GM19455 (cell line): ENCODE measurements around the gene CD46.

ENCODE experiments used
- ATAC-seq: cut with Tn5 transposase; IDR thresholded peaks from one replicate; pipeline ENCODE4 v1.9.1; 2021; ENCODE audit not compliant: unreplicated experiment

CD46 gene

GRCh38 chr1:207826557-207827487 lies 75.0 kb downstream of the CD46 start:
- no peak for ATAC-seq

DNA sequence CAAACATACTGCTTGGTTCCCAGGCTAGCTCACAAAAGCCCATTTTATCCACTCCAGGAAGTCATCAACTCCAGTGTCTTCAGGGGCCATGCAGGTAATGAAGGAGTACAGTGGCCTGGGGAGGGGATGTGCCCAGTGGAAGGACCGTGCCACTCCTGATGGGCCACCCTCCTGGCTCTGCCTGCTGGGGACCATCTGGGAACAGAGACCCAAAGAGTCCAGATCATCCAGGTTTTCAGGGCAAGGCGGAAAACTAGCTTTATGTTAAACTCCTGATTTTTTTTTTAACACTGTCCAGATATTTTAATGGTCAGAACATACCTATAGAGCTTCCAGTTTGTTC lies 75.6 kb downstream of the CD46 start:
- no peak for ATAC-seq

DNA sequence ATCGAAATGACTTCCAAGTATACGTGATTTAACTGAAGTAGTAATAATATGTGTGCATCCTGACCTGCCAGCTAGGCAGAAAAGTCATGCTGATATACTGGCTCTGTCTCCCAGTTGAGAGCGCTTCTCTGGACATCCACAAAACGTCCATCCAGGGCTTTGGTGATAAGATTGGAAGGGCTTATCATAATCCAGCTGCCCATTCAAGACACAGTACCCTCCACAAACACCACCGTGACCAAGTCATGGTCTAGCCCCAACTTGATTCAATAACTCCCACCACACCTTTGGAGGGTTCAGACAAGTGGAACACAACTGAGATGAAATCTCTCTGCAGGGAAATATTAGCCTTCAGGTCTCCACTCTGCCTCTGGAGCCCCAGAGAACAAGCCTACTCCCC lies 76.2 kb downstream of the CD46 start:
- no peak for ATAC-seq

DNA sequence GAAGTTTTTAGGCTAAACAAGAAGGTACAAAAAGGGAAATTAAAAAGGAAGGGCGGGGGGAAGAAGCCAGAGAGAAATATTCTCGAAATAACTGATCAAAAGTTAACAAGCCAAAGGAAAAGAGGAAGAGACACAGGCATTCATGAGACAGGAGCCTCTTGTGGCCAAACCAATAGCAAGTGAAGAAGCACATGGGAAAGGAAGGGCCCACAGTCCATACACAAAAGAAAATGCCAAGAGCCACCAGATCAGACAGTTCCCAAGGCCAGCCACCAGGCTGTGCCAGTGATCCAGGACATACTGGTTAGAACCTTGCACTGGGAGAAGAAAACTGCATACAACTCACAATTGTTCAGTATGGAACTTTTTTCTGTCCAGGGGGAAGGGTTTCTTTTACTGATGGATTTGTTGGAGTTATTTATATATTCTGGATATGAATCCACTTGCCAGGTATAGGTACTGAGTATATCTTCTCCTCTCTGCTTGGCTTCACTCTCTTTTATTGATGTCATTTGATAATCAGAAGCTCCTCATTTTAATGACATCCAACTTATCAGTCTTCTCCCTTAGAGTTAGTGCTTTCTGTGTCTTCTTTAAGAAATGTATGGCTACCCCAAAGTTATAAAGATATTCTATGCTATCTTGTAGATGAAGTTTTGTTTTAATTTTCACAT lies 76.8 kb downstream of the CD46 start:
- peak; percentile 23 for ATAC-seq

DNA sequence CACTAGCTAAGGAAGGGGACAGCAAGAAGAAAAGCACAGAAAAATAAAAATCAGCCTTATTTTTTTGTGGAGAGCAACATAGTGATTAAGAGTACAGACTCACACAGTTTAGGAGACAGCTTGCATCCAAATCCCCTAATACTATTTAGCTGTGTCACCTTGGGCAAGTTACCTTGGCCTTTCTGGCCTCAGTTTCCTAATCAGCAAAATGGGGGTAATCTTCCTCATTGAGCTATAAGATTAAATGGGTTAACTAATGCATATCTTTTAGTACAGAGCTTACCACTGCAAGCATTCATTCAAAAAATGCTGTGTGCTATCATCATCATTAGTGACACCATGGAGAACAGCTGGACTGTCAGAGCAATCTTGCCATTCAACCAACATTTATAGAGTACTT lies 77.7 kb downstream of the CD46 start:
- ATAC-seq = no peak

DNA sequence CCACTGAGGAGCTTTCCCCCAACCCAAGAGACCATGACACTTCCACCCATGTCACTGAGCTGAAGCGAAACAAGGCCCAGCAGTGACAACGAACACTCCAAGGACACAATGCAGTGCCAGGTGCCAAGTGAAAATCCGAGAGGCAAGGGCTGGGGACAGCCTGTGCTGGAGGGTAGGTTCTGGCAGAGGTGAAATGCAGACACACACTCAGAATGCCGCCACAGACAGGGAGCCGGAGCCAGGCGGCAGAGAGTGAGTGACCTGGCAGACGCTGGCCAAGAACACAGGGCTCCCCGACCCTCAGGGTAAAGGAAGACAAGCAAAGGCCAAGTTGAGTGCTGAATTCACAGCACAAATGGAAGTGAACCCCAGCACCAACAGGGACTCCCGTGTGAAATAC lies 78.9 kb downstream of the CD46 start:
- no peak for ATAC-seq

DNA sequence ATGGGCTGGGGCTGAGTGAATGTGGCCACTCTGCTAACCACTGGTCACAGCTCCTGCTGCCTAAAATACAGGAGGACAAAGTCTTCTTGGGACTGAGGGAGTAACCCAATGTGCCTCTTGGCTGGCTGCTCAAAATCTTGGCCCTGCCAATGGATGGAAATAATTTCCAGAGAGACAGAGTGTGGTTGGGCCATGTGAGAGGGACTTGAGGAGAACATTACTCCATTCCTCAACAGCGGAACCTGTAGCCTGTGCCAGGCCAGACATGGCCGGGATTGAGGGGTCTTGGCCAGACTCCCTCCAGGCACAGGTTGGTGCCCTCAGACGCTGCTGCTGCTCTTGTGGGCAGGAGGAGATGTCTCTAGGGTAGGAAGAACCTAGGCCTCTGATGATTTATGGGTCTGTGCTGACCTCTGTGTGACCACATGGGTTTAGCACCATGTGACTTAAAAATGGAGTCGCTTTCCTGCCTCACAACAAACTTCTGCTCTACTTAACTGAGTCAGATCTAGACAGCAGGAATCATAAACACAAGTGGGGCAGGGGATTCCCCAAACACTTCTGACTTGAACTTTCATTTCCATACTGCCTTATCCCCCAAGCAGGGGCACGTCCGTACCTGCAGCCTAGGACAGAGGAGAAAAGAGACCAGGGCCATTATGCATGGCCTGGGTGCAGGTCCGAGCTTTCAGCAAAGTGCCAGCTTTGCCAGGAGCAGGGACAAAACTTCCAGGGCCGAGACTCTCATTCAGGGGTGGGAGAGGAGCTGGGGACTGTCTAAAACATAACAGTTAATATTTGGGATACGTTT lies 79.9 kb downstream of the CD46 start:
- peak; percentile 84 for ATAC-seq

- ATAC-seq = no peak
Measured at GRCh38 chr1:207832796-207833195, 80.9 kb downstream of the CD46 start.

GRCh38 chr1:207833381-207833780 lies 81.5 kb downstream of the CD46 start:
- ATAC-seq = no peak

GRCh38 chr1:207833956-207834660 lies 82.3 kb downstream of the CD46 start:
- ATAC-seq = no peak

DNA sequence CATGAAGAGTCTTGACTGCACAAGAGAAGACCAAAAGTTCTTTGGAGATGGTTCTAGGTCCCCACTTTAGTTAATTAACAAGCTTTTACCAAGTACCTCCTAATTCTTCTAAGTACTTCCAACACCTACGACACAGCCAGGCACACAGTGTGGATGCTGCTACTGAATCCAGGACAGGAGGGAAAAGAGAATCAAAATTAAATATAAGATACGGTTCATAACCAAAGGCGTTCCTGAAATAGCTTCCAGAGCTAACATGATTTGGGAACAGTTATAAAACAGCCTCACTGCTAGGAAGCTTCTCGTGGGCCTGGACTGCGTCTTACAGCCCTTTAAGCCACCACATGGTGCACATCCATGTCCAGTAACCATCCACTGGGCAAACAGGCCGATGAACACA lies 84.1 kb downstream of the CD46 start:
- ATAC-seq = no peak

DNA sequence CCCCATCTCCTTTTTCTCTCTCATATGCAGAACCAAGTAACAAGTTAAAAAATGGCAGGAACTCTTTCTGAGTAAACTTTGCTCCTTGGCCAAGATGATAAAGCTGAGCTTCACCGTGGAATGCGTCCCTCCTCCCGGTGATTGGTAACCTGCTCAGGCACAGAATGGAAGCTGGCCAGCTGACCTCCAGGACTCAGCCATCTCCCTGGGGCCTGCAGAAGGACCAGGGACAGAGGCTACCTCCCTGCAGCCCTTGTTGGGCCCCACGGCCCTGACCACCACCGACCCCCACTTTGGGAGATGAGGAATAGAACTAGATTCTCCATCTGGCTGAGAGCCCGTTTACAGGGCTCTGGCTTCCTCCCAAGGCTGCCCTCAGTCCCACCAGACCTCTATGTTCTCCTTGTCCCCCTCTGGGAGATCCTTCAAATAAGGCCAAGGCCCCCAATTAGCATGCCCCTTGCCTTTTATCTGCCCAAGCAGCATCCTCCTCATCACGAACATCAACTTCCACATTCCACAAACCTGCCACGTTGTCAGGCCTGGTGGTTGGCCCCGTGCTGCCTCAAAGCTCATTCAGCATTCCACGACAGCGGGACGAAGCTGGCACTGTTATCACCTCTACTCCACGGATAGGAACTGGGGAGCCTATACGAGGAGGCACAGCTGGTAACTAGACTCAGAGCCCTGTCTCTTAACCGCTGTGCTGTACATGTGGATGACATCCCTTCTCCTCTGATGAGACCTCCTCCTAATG lies 84.9 kb downstream of the CD46 start:
- ATAC-seq = no peak

DNA sequence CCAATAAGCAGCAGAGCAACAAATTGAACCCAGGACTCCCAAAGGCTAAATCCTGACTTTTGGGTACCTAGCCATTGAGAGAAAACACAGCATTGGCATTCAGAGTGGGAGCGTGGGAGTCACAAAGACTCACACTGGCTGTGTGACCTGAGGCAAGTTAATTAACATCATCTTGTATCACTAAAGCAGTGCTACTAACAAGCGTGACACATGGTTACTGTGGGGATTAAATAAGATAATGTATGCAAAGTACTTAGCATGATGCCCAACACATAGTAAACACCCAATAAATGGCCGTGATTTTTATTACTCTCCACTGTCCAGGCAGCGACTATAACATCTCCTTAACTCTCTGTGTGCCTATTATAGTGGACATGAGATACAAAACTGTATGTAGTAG lies 85.8 kb downstream of the CD46 start:
- ATAC-seq = no peak

DNA sequence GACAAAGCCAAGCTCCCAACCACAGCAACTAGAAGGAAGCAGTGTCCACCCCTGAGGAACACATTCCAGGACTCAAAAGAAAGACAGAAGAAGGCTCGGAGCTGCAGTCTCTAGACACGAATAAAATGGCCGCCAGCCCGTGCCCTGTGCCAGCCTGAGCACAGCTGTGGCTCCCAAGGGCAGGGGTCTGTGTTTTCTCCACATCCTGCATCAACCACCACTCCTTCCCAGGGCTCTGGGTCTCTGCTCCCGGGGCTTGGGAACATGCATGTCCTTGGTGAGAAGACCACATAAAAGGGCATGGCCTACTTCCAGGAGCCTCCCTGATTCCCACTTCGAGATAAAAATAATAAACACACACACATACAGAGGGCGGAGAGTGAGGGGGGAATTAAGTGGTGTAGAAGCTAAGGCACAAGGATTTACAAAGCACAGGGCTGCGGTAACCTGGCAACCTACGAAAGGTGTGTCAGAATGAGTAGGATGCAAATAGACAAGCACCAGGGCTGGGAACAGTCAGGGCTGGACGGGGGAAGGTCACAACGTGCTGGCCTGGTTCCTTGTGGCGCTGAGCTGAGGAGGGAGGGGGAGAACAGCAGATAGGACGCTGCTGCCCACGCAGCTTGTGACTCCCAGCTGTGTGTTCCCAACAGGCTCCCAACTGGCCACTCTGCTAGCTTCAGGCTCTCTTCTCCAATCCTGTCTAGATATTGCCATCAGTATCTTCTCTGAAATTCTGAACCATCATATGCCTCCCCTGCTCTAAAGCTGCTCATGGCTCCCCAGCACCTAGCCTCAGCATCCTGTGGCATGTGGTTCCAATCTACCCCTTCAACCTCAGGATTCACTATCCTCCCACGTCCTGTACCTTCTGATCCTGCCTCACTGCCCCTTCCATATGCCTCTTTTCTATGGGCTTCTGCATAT lies 86.6 kb downstream of the CD46 start:
- no peak for ATAC-seq

DNA sequence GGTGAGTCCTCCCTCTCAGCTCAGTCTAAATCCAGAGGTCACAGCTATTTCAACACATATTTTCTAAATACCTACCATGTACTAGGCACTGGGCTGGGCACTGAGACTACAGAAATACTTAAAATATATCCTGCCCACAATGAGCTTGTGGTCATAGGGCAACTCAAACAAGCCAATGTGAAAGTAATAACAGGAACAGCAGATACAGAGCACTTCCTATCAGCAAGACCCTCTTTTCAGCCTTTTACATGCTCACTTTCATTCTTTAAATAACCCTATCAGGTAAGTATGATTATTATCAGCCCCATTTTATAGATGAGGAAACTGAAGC lies 87.2 kb downstream of the CD46 start:
- ATAC-seq = no peak

DNA sequence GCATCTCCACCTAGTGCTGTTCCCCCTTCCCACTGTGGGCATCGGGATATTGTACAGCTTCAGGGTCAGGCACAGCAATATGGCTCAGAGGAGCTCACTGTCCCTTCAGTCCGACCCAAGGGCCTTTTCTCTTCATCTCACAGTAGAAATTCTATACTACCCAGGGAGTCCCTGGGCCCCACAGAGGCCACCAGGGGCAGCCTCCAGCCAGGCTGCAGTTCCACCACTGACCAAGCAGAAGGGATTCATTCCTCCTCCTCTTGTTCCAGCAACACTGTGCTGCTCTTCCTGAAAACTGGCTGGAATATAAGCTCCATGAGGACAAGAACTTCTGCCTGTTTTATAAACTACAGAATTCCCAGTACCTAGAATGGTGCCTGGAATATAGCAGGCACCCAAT lies 88.5 kb downstream of the CD46 start:
- no peak for ATAC-seq

DNA sequence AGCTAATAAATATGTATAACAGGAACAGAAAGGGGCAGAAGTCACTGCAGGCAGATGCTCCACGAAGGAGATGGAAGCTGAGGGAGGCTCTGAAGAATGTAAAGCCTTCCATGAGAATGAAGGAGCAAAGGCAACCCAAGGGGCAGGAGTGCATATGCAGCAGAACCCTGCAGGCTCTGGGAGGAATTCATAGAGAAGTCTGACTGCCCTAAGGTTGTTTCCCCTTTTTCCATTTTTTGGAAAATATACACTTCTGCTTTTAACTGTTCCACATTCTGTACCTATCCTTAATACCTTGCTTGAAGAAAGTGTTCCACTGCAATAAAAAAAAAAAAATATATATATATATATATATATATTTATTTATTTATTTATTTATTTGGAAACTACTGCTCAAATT lies 89.4 kb downstream of the CD46 start:
- ATAC-seq = no peak

DNA sequence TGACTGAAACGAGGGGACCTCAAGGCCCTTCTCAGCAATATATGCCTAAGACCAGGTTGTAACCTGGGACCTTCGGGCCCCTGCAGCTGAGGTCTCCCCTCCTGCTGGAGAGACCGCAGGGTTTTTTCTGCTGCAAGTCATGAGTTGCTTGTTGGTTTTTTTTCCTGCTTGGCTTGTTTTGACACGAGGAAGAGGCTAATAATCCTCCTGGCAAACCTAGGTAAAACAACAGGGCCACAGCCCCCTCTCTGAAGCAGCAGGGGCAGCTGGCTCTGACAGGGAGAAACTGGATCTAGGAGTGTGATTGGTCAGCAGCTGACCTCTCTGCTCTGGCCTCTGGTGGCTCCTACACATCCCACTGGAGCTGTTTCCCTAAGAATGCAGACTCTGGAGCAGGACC lies 90.0 kb downstream of the CD46 start:
- ATAC-seq = no peak

DNA sequence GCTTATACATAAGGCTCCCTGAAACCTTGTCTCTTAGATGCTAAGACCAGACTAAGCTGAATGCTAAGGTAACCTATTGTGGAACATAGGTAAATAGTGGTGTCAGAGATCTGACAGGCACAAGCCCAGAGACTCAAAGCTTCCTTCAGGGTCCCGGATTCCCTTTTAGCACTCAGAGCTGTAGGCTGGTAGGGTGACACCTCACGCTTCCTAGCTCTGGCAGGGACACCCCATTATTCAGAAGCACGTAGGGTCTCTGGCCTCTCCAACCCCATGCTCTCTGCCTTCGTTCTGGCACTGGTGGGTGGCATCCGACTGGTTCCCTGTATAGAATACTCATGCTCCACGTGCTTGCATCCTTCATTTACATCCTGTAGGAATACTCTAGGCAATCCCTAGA lies 90.7 kb downstream of the CD46 start:
- ATAC-seq = no peak
